HepG2 (cell line): ENCODE data around the gene DBNDD1. TPM values are rescaled to one million over a fixed set of nuclear protein-coding genes. Genes with fewer than 3 reads are reported as not detected.
A peak's percentile ranks its signal among the peaks of the same experiment; 100 is the strongest.

ENCODE experiments used
- ATAC-seq: fragments of 200-7000 bp; cut with Tn5 transposase; 3 replicates; pipeline ENCODE4 v1.9.1; 2020; ENCODE audit warnings: mild to moderate bottlenecking, moderate library complexity
- BruUV-seq: library from RNA; stranded (reverse); fragments of 400-500 nt; replicated peaks from 2 replicates; lab custom pipeline; 2021; lab: Mats Ljungman, UMichigan
- CTCF ChIA-PET: fragments of 300-600 bp; formaldehyde crosslinking; extraction: SDS; loops from one replicate; lab custom pipeline; 2021; ENCODE audit warnings: low total read pairs, inconsistent platforms, low intra/inter-chr PET ratio; lab: Yijun Ruan, JAX
- POLR2A ChIA-PET: fragments of 350-600 bp; sonication (Branson Sonifier 250); formaldehyde crosslinking; loops from one replicate; lab custom pipeline; 2020; ENCODE audit warnings: antibody characterized with exemption, inconsistent platforms; lab: Yijun Ruan, JAX
- DNase-seq: peaks from one replicate; pipeline ENCODE4 v3.0.0-alpha.2; 2015; ENCODE audit warnings: low spot score
- FAIRE-seq: peaks from 3 replicates; lab custom pipeline; 2011; peaks lifted over from hg19 to GRCh38; lab: Jason Lieb, UNC
- H2AFZ ChIP-seq: one replicate; pipeline ENCODE4 v1.6.1; 2011; ENCODE audit warnings: low read length, inconsistent platforms
- H3K27ac ChIP-seq: fragments of 300-600 bp; 3 replicates; pipeline ENCODE4 v1.8.0; 2011; ENCODE audit warnings: mixed run types, mild to moderate bottlenecking, mixed read lengths, low read length, inconsistent platforms; ENCODE audit not compliant: insufficient read depth; ENCODE audit errors: extremely low read length
- H3K27me3 ChIP-seq, 2 experiments: fragments of 200-600 bp in 1 of 2; 2 replicates in 1 of 2; 3 replicates in 1 of 2; pipeline versions ENCODE4 v1.6.0 to v1.8.0; 2011; ENCODE audit warnings: low read length in 2 of 2, mild to moderate bottlenecking in 2 of 2, moderate library complexity in 2 of 2, inconsistent platforms in 1 of 2; ENCODE audit not compliant: insufficient read depth in 2 of 2, control insufficient read depth in 1 of 2
- H3K36me3 ChIP-seq, 2 experiments: fragments of 200-600 bp in 1 of 2; replicated peaks in 1 of 2; 2 replicates in 1 of 2; 3 replicates in 1 of 2; pipeline versions ENCODE4 v1.5.1 to v1.8.0; 2011; ENCODE audit warnings: low read length in 2 of 2, inconsistent platforms in 1 of 2; ENCODE audit not compliant: insufficient read depth in 2 of 2, control insufficient read depth in 1 of 2
- H3K4me1 ChIP-seq: 2 replicates; pipeline ENCODE4 v1.5.1; 2012; ENCODE audit warnings: low read length, inconsistent platforms; ENCODE audit not compliant: insufficient read depth
- H3K4me2 ChIP-seq: 2 replicates; pipeline ENCODE4 v1.6.0; 2011; ENCODE audit warnings: low read depth, low read length, inconsistent platforms
- H3K4me3 ChIP-seq, 3 experiments: fragments of 200-600 bp in 1 of 3; sonication (generic), shearing (Covaris generic) in 1 of 3; replicated peaks in 1 of 3; 2 replicates each; pipeline ENCODE4 v1.5.1; 2011 to 2016; ENCODE audit warnings: low read length in 3 of 3, inconsistent platforms in 2 of 3, low read depth in 2 of 3, mild to moderate bottlenecking in 2 of 3, control low read depth in 1 of 3, mixed read lengths in 1 of 3; ENCODE audit not compliant: insufficient read depth in 1 of 3
- H3K79me2 ChIP-seq: one replicate; pipeline ENCODE4 v1.6.1; 2011; ENCODE audit warnings: low read length, inconsistent platforms; ENCODE audit not compliant: insufficient read depth
- H3K9ac ChIP-seq: 2 replicates; pipeline ENCODE4 v1.6.0; 2011; ENCODE audit warnings: mild to moderate bottlenecking, low read depth, low read length, inconsistent platforms; ENCODE audit not compliant: insufficient read depth
- H3K9me3 ChIP-seq: 2 replicates; pipeline ENCODE4 v1.5.1; 2012; ENCODE audit warnings: mild to moderate bottlenecking, low read length
- H4K20me1 ChIP-seq: 2 replicates; pipeline ENCODE4 v1.6.0; 2011; ENCODE audit warnings: inconsistent platforms, mild to moderate bottlenecking, low read length, moderate library complexity; ENCODE audit not compliant: insufficient read depth
- CENPT ChIP-seq: sonication (generic); formaldehyde crosslinking; IDR thresholded peaks from 2 replicates; pipeline ENCODE4 v1.8.0; 2022; ENCODE audit warnings: low read depth, mild to moderate bottlenecking, moderate library complexity, missing genetic modification reagents
- DZIP1 ChIP-seq: sonication (generic); formaldehyde crosslinking; IDR thresholded peaks from 2 replicates; pipeline ENCODE4 v1.5.0; 2020; ENCODE audit warnings: mild to moderate bottlenecking, missing genetic modification reagents
- GPBP1L1 ChIP-seq: sonication (generic); formaldehyde crosslinking; IDR thresholded peaks from 2 replicates; pipeline ENCODE4 v1.5.0; 2020; ENCODE audit warnings: mild to moderate bottlenecking, missing genetic modification reagents
- HOXA7 ChIP-seq: sonication (generic); formaldehyde crosslinking; IDR thresholded peaks from 2 replicates; pipeline ENCODE4 v1.8.1; 2022; ENCODE audit warnings: mild to moderate bottlenecking, missing genetic modification reagents, moderate library complexity
- MED8 ChIP-seq: sonication (generic); formaldehyde crosslinking; IDR thresholded peaks from 2 replicates; pipeline ENCODE4 v1.8.1; 2023; ENCODE audit warnings: mild to moderate bottlenecking, missing genetic modification reagents; ENCODE audit not compliant: insufficient replicate concordance
- ZNF605 ChIP-seq: sonication (generic); formaldehyde crosslinking; IDR thresholded peaks from 2 replicates; pipeline ENCODE4 v1.8.0; 2022; ENCODE audit warnings: mild to moderate bottlenecking, missing genetic modification reagents
- WGBS: methylation state at CpG from one replicate; pipeline ENCODE4 v1.1.6; 2017; ENCODE audit warnings: low lambda C conversion rate; 5-methylcytosine and 5-hydroxymethylcytosine counted together
- in situ Hi-C: cut with HindIII; loops from 2 replicates; pipeline ENCODE4 v1.10.0; 2017; ENCODE audit warnings: low pct_unique_long_range_greater_than_20kb; ENCODE audit not compliant: extremely low pct_ligation_motif_present
- intact Hi-C: fragments of 100-400 bp; cut with micrococcal nuclease; formaldehyde crosslinking; loops from one replicate; pipeline ENCODE4 v1.10.0; 2022; ENCODE audit not compliant: unreplicated experiment
- polyA plus RNA-seq, 8 experiments: library from polyadenylated mRNA; depleted of rRNA in 3 of 8; stranded (reverse) in 7 of 8; unstranded in 1 of 8; fragments of >200 nt; fragmentation: Illumina TruSeq in 4 of 8; extraction: Trizol in 4 of 8; gene quantifications; 2 replicates each; pipeline versions ENCODE4 v1.2.1 to v1.2.3, GENCODE V29; 2011 to 2016; ENCODE audit warnings: low read depth in 4 of 8, missing spikeins in 1 of 8, mixed read lengths in 1 of 8; ENCODE audit not compliant: insufficient read depth in 1 of 8
- total RNA-seq, 5 experiments: library from RNA; depleted of rRNA; stranded (reverse); fragments of >200 nt; fragmentation: Illumina TruSeq; extraction: Trizol; gene quantifications; 2 replicates each; pipeline ENCODE4 v1.2.3, GENCODE V29; 2016; ENCODE audit warnings: low read depth in 1 of 5

Gene DBNDD1
- total and polyA plus RNA-seq, 2 of the 13 experiments (the other 11 are each of a cell fraction or from before 2014, with no cell fraction given) = 17.0 to 40.4 TPM

- Histone ChIP-seq H3K9me3 (no peaks in the 10 kb centered on the region), H2AFZ (no peak overlapping the region), H3K79me2 (no peaks in the 10 kb centered on the region), H4K20me1 (no peaks in the 10 kb centered on the region), H3K27me3 (no peaks in the 10 kb centered on the region), H3K4me3 (no peak overlapping the region), H3K36me3 (no peaks in the 10 kb centered on the region; a peak in 1 of 5 replicates), H3K4me2 (no peak overlapping the region), H3K27ac (no peak overlapping the region), H3K4me1 (peaks cover 19% of the 10 kb centered on the region), H3K9ac (no peak overlapping the region)
- FAIRE-seq (no peak), DNase-seq (no peak), ATAC-seq (no peak)
- 99% methylated on average over 29 of the region's 37 CpGs for WGBS
- CTCF ChIA-PET = no interaction called here
- intact Hi-C loops = no loop called here
- in situ Hi-C loops = no loop called here
- POLR2A ChIA-PET = no interaction called here
- TF ChIP-seq DZIP1 (CRISPR knock-in tag) = 0 out of 2 replicates have a peak, but pooled peaks have one; percentile 39
- TF ChIP-seq CENPT (CRISPR knock-in tag) = no peak
- peak; percentile 20 for TF ChIP-seq MED8 (CRISPR knock-in tag)
- BruUV-seq = no TSS peak
These were observed 13.1 kb downstream of the DBNDD1 start for GRCh38 chr16:90005956-90006663.

GRCh38 chr16:90004577-90004976 lies 14.7 kb downstream of the DBNDD1 start:
- no peak for DNase-seq
- H3K79me2 ChIP-seq = no peaks in the 10 kb centered on the region
- H3K27ac ChIP-seq = no peak overlapping the region
- H3K9me3 ChIP-seq = no peaks in the 10 kb centered on the region
- FAIRE-seq = no peak
- peaks cover 4% of the 10 kb centered on the region for H3K4me1 ChIP-seq
- BruUV-seq = no TSS peak
- no peak for ATAC-seq
- ChIA-PET POLR2A (no interaction called here), CTCF (no interaction called here)
- H3K4me3 ChIP-seq = no peak overlapping the region
- no peak overlapping the region for H3K9ac ChIP-seq
- in situ Hi-C loops (no loop called here), intact Hi-C loops (no loop called here)
- WGBS = 90% methylated on average over 11 of the region's 11 CpGs
- H3K27me3 ChIP-seq = no peaks in the 10 kb centered on the region
- no peaks in the 10 kb centered on the region for H4K20me1 ChIP-seq
- H3K36me3 ChIP-seq = no peaks in the 10 kb centered on the region; a peak in 1 of 5 replicates
- no peak overlapping the region for H3K4me2 ChIP-seq
- no peak for TF ChIP-seq GPBP1L1 (CRISPR knock-in tag)
- 0 out of 2 replicates have a peak, but pooled peaks have one; percentile 19 for TF ChIP-seq ZNF605 (CRISPR knock-in tag)
- TF ChIP-seq HOXA7 (CRISPR knock-in tag) = no peak
- no peak overlapping the region for H2AFZ ChIP-seq
